ENCODE data around the gene CGB2.
"Not testable (repeated sequence)": the region's sequence is repeated elsewhere in the genome, so short reads cannot be mapped to it uniquely, and the experiment has no call there.

The CGB2 gene

DNA sequence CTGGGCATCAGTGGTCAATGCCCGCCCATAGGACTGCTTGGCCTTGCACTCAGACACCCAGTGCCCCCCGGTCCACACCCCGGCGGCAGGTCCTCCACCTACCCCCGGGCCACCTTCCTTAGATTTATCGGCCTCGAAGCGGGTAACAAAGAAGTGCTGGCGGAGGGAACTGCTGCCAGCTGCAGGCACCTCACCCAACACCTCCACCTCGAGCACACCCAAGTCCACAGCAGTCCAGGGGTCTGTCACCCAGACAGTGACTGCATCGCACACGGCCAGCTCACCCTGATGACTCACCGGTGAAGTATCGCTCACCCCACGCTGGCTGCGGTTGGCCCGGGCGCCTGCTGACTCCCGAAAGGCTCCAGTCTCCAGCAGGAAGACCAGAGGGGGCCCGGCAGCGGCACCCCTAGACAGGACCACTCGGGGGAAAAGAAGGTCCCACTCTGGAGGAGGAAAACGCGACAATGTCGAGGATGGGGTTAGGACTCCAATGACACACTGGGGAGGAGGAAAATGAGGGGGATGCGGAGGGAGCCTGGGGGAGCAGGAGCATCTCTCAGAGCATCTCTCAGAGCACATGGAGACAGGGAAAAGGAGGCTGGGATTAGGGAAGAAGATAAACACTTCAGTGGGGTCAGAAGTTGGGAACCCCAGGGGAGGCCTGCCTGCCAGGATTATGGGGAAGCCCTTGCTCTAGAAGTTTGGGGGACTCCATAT, 7.0 kb downstream of the CGB2 start:
- not testable (repeated sequence) for H3K9me3 Mint-ChIP-seq, DNase-seq

DNA sequence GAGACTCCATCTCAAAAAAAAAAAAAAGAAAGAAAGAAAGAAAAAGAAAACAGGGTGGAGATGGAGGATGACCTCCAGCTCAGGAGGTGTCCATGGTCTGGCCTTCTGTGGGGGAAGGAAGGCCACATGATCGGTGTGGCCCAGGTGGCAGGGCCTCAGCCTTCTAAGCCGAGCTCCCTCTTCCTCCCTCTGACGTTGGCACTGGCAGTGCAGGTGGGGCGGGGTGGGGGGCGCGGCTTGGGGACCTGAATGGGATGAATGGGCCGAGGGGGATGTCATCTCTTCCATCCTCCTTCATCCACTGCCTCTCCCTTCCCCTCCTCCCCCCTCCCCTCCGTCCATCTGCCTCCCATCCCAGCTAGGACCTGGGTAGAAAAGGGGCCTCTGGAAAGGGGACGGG, 8.0 kb downstream of the CGB2 start:
- not testable (repeated sequence) for DNase-seq; H3K4me1 Mint-ChIP-seq (ENCODE audit: low read depth); H3K9me3 Mint-ChIP-seq; H3K27ac Mint-ChIP-seq; H3K36me3 Mint-ChIP-seq (ENCODE audit: low read depth); H3K4me3 Mint-ChIP-seq; H3K27me3 Mint-ChIP-seq

More for the DNA sequence above, 7.0 kb downstream of the CGB2 start:
- H3K36me3 Mint-ChIP-seq (ENCODE audit: low read depth); H3K4me1 Mint-ChIP-seq (ENCODE audit: low read depth); H3K27ac Mint-ChIP-seq; H3K4me3 Mint-ChIP-seq; H3K27me3 Mint-ChIP-seq: not testable (repeated sequence)

DNA sequence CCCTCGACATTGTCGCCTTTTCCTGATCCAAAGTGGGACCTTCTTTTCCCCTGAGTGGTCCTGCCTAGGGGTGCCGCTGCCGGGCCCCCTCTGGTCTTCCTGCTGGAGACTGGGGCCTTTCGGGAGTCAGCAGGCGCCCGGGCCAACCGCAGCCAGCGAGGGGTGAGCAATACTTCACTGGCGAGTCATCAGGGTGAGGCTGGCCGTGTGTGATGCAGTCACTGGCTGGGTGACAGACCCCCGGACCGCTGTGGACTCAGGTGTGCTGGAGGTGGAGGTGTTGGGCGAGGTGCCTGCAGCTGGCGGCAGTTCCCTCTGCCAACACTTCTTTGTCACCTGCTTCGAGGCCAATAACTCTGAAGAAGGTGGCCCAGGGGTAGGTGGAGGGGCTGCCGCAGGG, 10.5 kb downstream of the CGB2 start:
- no peak for DNase-seq
- no peak overlapping the region for H3K27ac Mint-ChIP-seq
- H3K9me3 Mint-ChIP-seq: no peaks in the 10 kb centered on the region

DNA sequence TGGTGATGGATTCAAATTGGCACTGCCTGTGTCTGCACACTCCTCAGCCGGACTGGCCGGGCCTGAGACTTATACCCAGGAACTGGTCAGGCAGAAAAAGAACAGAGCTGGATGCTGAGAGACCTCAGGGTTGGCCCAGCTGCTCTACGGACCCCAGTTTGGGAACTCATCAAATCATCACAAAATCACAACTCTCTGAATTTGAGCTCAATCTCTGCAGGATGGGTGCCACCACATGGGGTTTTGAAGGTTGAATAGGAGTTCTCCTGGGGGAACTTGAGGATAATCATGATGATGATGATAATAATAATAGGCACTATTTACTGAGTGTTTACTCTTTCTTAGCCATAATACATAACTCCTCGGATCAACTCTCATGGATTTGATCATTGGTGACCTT, 11.0 kb downstream of the CGB2 start:
- not testable (repeated sequence) for H3K9me3 Mint-ChIP-seq; H3K27ac Mint-ChIP-seq; H3K4me1 Mint-ChIP-seq (ENCODE audit: low read depth); DNase-seq; H3K27me3 Mint-ChIP-seq; H3K4me3 Mint-ChIP-seq; H3K36me3 Mint-ChIP-seq (ENCODE audit: low read depth)

More for the DNA sequence above, 10.5 kb downstream of the CGB2 start:
- Mint-ChIP-seq H3K36me3 (ENCODE audit: low read depth) (no peaks in the 10 kb centered on the region), H3K4me1 (ENCODE audit: low read depth) (no peaks in the 10 kb centered on the region), H3K4me3 (no peak overlapping the region), H3K27me3 (no peaks in the 10 kb centered on the region)

DNA sequence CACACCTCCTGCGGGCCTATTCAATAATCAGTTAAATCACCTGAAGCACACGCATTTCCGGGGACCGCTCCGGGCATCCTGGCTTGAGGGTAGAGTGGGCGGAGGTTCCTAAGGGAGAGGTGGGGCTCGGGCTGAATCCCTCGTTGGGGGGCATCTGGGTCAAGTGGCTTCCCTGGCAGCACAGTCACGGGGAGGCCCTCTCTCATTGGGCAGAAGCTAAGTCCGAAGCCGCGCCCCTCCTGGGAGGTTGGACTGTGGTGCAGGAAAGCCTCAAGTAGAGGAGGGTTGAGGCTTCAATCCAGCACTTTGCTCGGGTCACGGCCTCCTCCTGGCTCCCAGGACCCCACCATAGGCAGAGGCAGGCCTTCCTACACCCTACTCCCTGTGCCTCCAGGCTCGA, 11.9 kb downstream of the CGB2 start, which contains the start of gene CGB5:
Gene CGB5 (plus strand): TSS at position 301 of the 400 bp plus-strand sequence. CDS start 362 bp downstream, outside the sequence.
- not testable (repeated sequence) for DNase-seq; H3K4me1 Mint-ChIP-seq (ENCODE audit: low read depth); H3K27me3 Mint-ChIP-seq; H3K36me3 Mint-ChIP-seq (ENCODE audit: low read depth); H3K4me3 Mint-ChIP-seq; H3K27ac Mint-ChIP-seq; H3K9me3 Mint-ChIP-seq

DNA sequence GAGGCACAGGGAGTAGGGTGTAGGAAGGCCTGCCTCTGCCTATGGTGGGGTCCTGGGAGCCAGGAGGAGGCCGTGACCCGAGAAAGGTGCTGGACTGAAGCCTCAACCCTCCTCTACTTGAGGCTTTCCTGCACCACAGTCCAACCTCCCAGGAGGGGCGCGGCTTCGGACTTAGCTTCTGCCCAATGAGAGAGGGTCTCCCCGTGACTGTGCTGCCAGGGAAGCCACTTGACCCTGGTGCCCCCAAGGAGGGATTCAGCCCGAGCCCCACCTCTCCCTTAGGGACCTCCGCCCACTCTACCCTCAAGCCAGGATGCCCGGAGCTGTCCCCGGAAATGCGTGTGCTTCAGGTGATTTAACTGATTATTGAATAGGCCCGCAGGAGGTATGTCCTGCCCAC, 17.3 kb downstream of the CGB2 start, which contains the start of gene CGB8:
Gene CGB8 (minus strand): TSS at position 101 of the 400 bp plus-strand sequence. CDS start 372 bp downstream, outside the sequence.
- H3K27me3 Mint-ChIP-seq; DNase-seq; H3K9me3 Mint-ChIP-seq; H3K4me1 Mint-ChIP-seq (ENCODE audit: low read depth); H3K27ac Mint-ChIP-seq; H3K36me3 Mint-ChIP-seq (ENCODE audit: low read depth); H3K4me3 Mint-ChIP-seq: not testable (repeated sequence)

DNA sequence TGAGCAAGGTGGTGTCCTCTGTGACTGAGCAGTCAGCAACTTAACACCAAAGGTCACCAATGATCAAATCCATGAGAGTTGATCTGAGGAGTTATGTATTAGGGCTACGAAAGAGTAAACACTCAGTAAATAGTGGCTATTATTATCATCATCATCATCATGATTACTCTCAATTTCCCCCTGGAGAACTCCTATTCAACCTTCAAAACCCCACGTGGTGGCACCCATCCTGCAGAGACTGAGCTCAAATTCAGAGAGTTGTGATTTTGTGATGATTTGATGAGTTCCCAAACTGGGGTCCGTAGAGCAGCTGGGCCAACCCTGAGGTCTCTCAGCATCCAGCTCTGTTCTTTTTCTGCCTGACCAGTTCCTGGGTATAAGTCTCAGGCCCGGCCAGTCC, 18.1 kb downstream of the CGB2 start:
- not testable (repeated sequence) for H3K36me3 Mint-ChIP-seq (ENCODE audit: low read depth); H3K4me3 Mint-ChIP-seq; H3K27ac Mint-ChIP-seq; H3K9me3 Mint-ChIP-seq; DNase-seq; H3K4me1 Mint-ChIP-seq (ENCODE audit: low read depth); H3K27me3 Mint-ChIP-seq

DNA sequence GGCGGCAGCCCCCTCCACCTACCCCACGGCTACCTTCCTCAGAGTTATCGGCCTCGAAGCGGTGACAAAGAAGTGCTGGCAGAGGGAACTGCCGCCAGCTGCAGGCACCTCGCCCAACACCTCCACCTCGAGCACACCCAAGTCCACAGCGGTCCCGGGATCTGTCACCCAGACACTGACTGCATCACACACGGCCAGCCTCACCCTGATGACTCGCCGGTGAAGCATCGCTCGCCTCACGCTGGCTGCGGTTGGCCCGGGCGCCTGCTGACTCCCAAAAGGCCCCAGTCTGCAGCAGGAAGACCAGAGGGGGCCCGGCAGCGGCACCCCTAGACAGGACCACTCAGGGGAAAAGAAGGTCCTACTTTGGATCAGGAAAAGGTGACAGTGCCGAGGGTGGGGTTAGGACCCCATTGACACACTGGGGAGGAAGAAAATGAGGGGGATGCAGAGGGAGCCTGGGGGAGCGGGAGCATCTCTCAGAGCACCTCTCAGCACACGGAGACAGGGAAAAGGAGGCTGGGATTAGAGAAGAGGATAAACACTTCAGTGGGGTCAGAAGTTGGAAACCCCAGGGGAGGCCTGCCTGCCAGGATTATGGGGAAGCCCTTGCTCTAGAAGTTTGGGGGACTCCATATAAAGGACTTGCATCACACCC, 18.8 kb downstream of the CGB2 start:
- H3K27ac Mint-ChIP-seq; H3K36me3 Mint-ChIP-seq (ENCODE audit: low read depth); H3K27me3 Mint-ChIP-seq; H3K4me1 Mint-ChIP-seq (ENCODE audit: low read depth); DNase-seq; H3K4me3 Mint-ChIP-seq; H3K9me3 Mint-ChIP-seq: not testable (repeated sequence)

DNA sequence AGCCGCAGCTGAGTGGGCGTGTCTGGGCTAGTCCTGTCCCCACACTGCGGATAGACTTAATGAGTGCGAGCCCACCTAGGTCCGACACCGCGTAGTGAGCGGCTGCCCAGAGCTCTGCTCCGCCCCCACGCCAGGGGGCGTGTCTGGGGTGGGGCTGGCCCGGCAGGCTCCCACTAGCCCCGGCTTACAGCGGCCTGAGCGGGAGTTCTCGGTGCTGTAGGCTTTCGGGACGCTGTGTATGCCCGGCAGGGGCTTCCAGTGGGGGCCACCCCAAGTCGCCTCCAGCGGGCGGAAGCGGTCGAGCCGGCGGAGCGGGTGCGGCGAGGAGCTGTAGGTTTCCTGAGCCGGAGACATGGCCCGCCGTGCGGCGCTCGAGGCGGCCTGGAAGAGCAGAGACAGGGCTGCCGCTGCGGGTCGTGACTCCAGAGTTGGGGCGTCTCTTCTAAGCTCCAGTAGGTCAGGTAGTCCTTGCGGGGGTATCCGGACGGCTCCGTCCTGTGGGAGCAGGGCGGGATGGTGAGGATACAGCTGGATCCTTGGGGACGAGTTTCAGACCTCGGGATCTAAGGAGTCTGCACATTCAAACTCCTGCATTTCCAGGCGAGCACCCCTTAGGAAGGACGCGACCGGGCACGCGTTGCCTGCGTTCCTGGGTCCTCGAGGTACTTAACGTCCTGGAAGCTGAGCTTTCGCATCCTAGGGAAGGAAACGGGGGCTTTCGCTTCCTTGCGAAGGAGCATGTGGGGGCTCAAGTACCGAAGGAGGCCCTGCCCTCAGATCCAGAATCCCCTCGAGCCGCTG, 24.6 kb downstream of the CGB2 start:
- Mint-ChIP-seq H3K27ac (no peak overlapping the region), H3K36me3 (ENCODE audit: low read depth) (no peaks in the 10 kb centered on the region), H3K9me3 (no peaks in the 10 kb centered on the region), H3K4me3 (peak overlapping the region; percentile 61), H3K4me1 (ENCODE audit: low read depth) (peaks cover 21% of the 10 kb centered on the region), H3K27me3 (peaks cover 52% of the 10 kb centered on the region)
- DNase-seq: peak; percentile 77

DNA sequence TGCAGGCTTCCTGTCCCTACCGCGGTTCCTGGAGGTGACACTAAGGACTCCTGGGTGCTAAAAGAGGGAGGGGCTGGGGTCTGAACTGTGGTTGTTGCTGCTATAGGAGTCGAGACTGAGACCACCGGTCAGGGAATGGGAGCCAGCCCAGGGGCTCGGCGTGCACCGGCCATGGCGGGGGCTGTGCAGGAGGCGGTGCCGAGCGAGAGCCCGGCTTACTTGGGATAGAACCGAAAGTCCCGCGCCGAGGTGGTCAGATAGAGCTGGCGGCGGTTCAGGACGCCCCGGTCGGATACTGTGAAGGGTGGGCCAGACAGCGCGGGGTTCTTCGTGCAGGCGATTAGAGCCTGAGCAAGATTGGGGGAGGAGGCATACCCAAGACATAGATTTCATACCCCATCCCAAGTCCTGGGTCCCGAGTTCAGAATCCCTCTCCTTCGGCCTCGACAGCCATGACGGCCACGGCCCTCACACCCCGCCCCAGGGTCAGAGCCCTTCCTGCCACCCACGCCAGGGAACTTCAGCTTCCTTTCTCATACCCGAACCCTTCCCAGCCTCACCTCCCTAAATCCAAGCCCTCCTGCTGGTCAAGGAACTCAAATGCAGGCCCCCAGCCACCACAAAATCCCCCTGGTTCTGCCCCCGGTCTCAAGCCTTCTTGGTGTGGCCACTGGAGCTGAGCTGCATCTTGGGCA, 25.4 kb downstream of the CGB2 start:
- Mint-ChIP-seq H3K27me3 (peaks cover 56% of the 10 kb centered on the region), H3K4me3 (peak overlapping the region; percentile 61), H3K4me1 (ENCODE audit: low read depth) (peaks cover 21% of the 10 kb centered on the region)
- not testable (repeated sequence) for H3K36me3 Mint-ChIP-seq (ENCODE audit: low read depth); H3K9me3 Mint-ChIP-seq; H3K27ac Mint-ChIP-seq; DNase-seq

DNA sequence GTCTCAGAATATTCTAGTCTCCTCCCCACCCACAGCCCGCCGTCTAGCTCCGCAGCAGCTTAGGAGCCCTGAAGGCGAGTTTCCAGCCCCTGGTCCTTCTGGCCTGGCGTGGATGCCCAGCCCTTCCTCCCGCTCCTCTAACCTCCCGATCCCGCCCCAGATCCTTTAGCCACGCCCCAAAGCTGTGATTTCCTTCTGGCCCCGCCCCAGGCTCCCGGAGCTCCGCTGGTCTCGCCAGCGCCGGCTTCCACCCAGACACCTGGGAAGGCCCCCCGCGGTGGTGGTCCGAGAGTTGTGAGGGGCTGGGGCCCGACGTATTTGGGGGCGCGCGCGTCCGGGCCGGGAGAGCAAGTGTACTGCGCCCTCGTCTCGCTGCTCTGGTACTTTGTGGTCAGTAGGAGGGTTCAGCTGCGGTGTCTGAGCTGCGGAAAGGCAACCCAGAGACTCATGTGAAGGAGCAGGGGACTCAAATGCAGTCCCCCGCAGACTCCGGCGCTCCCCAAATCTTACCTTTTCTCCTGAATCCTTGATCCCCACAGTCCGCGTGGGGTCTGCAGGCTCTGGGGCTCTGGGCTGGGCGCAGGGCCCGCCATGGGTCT, 26.0 kb downstream of the CGB2 start, which contains the start of gene CGB7:
Gene CGB7 (minus strand): TSS at position 114 of the 599 bp plus-strand sequence. CDS start 2,374 bp downstream, outside the sequence.
- DNase-seq: peak; percentile 62
- H3K27ac Mint-ChIP-seq: no peak within 1 kb of the TSS

DNA sequence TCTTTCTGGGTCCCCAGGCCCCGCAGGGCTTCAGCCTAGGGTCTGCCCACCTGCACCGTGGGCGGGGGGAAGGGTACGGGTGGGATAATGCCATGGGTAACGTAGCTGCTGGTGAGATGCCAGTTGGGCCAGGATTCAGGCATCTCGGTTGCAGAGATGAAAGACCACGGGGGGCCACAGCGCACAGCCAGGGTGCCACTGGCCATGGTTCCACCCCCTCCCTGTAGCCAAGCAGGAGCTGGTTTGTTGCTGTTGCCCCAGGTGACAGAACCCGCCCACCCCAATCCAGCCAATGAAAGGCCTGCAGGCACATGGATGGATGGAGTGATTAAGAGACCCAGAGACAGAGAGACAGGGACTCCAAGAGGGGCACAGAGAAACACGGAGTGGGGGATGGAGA, 26.9 kb downstream of the CGB2 start:
- no peaks in the 10 kb centered on the region for H3K36me3 Mint-ChIP-seq (ENCODE audit: low read depth)
- H3K4me3 Mint-ChIP-seq: no peak overlapping the region
- DNase-seq: no peak
- peaks cover 21% of the 10 kb centered on the region for H3K4me1 Mint-ChIP-seq (ENCODE audit: low read depth)
- no peaks in the 10 kb centered on the region for H3K9me3 Mint-ChIP-seq
- no peak overlapping the region for H3K27ac Mint-ChIP-seq
- H3K27me3 Mint-ChIP-seq: peaks cover 60% of the 10 kb centered on the region

More for the DNA sequence above, 26.0 kb downstream of the CGB2 start, which contains the start of gene CGB7:
- peak within 1 kb of the TSS; percentile 61 for H3K4me3 Mint-ChIP-seq
- no peaks in the 10 kb centered on the region for H3K9me3 Mint-ChIP-seq
- no peaks in the 10 kb centered on the region for H3K36me3 Mint-ChIP-seq (ENCODE audit: low read depth)
- peaks cover 21% of the 10 kb centered on the region for H3K4me1 Mint-ChIP-seq (ENCODE audit: low read depth)
- peaks cover 56% of the 10 kb centered on the region for H3K27me3 Mint-ChIP-seq

DNA sequence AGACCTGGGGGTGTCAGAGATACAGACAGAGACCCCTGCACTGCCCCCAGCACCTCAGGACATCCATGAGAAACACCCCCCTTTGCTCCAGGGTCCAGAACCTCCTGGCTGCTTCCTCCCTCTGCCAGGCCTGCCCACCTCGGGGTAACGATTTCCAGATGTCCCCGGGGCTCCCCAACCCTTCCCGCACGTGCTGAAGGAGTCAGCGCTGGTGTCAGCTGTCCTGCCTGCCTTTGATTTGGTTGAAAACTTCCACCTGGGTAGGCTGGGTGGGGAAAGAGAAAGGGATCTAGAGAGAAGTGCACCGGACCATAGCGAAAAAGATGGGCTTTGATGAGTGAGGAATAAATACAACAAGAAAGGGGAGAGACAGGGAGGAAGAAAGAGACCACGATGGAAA, 27.4 kb downstream of the CGB2 start:
- no peak for DNase-seq
- no peaks in the 10 kb centered on the region for H3K36me3 Mint-ChIP-seq (ENCODE audit: low read depth)
- no peak overlapping the region for H3K4me3 Mint-ChIP-seq
- no peak overlapping the region for H3K27ac Mint-ChIP-seq
- H3K27me3 Mint-ChIP-seq: peaks cover 65% of the 10 kb centered on the region
- H3K4me1 Mint-ChIP-seq (ENCODE audit: low read depth): peaks cover 21% of the 10 kb centered on the region
- no peaks in the 10 kb centered on the region for H3K9me3 Mint-ChIP-seq

DNA sequence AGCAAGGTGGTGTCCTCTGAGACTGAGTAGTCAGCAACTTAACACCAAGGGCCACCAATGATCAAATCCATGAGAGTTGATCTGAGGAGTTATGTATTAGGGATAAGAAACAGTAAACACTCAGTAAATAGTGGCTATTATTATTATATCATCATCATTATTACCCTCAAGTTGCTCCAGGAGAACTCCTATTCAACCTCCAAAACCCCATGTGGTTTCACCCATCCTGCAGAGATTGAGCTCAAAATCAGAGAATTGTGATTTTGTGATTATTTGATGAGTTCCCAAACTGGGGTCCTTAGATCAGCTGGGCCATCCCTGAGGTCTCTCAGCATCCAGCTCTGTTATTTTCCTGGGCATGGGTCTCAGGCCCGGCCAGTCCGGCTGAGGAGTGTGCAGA, 29.3 kb downstream of the CGB2 start:
- Mint-ChIP-seq H3K4me3 (no peak overlapping the region), H3K27me3 (peaks cover 74% of the 10 kb centered on the region), H3K36me3 (ENCODE audit: low read depth) (no peaks in the 10 kb centered on the region), H3K27ac (no peak overlapping the region), H3K4me1 (ENCODE audit: low read depth) (peaks cover 21% of the 10 kb centered on the region), H3K9me3 (no peaks in the 10 kb centered on the region)
- no peak for DNase-seq

Measured in activated T-cell treated with anti-CD3 and anti-CD28 coated beads, Interleukin-2, amount 50 U/mL, for 24 hours (primary cell).